Measurements from ENCODE around the gene CARNS1.

Gene CARNS1, protein sequence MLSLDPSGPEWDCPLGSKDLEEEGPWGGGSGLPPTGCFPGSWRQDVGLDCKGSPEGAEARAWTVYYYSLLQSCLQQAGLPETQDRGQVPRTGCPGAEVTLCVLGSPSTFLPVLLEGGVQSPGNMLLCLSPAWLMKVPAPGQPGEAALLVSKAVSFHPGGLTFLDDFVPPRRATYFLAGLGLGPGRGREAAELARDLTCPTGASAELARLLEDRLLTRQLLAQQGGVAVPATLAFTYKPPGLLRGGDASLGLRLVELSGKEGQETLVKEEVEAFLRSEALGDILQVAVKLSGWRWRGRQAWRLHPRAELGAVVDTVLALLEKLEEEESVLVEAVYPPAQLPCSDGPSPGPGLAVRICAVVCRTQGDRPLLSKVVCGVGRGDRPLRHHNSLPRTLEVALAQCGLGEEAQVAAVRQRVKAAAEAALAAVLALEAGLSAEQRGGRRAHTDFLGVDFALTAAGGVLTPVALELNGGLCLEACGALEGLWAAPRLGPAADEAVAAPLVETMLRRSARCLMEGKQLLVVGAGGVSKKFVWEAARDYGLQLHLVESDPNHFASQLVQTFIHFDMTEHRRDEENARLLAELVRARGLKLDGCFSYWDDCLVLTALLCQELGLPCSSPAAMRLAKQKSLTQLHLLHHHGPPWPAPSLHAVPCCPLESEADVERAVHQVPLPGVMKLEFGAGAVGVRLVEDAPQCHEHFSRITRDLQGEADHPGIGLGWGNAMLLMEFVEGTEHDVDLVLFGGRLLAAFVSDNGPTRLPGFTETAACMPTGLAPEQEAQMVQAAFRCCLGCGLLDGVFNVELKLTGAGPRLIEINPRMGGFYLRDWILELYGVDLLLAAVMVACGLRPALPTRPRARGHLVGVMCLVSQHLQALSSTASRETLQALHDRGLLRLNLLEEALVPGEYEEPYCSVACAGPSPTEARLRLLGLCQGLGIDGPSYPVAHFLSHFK

DNA sequence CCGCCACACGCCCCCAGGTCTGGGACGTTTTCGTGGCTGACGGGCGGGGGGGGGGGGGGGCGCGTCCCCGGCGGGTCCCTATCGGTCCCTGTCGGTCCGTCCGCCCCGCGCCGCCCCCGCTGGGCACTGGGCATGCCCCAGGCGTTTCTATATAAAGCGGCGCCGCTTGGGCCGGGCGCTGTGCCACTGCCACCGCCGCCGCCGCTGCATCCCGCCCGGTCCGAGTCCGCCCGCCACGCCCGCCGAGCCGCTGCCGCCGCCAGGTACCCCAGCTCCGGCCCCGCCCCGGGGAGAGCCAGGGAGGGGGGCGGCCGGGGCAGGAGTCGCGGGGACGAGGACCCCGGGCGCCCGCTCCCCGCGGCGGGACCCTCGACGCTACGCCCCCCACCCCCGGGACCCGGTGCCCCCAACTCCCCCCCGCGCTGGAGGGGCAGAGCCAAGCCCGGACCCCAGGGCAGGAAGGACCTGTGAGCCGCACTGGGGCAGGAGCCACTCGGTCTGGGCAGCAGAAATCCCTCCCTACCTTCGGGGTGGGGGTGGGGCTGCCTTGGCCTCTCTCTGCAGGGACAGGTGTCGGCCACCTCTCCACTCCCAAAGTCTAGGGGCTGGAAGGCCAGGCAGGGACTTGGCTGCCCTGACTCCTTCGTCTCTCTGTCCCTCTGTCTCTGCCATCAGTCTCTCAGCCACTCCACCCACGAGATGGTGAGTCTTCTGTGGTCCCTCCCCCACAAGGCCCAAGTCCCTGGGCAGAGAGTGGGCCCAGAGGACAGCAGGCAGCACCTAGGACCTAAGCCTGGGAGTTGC, at the start of gene CARNS1:
Gene CARNS1, plus strand, starts transcription at position 178 of the 804 bp plus-strand sequence. Its CDS starts 522 bp downstream, at position 700.
- no peak for DNase-seq (ENCODE audit: low spot score)

DNA sequence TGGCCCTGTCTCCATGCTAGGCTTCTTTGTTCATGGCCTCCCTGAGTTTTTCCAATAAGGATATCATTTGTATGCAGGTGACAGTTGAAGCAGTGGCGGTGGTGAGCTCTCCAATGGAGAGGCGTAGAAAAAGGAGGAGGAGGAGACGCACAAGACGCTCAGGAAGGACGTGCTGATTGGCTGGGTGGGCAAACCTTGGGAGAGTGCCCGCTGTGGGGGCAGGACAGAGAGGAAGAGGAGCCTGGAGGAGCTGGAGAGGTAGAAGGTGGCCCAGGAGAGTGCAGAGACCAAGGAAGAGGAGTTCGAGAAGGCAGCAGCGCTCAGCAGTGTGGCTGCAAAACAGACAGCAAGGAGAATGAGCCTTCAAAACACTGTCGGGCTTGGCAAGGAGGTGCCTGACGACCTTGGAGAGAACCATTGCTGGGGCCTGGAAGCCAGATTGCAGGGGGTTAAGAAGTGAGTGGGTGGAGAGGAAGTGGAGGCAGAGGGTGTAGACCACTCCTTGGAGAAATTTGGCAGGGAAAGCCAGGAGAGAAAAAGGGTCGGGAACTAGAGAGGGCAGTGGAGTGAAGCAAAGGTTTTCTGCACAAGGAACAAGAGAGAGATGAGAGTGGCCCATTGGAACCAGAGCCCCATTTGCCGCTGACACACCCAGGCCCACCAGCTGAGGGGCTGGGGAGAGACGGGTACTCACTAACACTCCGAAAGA, 49.6 kb upstream of the CARNS1 start:
- DNase-seq (ENCODE audit: low spot score): no peak

DNA sequence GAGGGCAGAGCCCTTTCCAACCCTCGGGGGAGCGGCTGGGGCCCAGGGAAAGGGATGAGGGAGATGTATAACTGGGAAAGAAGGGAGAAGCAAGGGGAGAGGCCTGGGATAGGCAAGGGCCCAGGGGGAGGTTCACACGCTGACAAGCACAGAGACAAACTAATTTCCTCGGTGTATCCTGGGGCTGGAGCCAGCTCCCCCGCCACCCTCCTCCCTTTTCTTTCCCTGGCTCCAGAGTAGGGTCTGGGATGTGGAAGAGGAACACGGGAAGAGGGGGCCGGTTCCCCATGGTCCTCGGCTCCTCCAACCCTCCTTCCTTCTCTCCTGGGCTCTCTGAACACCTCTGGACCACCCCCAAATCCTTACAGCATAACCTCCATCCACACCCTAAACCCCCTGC, 48.9 kb upstream of the CARNS1 start:
- DNase-seq (ENCODE audit: low spot score): no peak

DNA sequence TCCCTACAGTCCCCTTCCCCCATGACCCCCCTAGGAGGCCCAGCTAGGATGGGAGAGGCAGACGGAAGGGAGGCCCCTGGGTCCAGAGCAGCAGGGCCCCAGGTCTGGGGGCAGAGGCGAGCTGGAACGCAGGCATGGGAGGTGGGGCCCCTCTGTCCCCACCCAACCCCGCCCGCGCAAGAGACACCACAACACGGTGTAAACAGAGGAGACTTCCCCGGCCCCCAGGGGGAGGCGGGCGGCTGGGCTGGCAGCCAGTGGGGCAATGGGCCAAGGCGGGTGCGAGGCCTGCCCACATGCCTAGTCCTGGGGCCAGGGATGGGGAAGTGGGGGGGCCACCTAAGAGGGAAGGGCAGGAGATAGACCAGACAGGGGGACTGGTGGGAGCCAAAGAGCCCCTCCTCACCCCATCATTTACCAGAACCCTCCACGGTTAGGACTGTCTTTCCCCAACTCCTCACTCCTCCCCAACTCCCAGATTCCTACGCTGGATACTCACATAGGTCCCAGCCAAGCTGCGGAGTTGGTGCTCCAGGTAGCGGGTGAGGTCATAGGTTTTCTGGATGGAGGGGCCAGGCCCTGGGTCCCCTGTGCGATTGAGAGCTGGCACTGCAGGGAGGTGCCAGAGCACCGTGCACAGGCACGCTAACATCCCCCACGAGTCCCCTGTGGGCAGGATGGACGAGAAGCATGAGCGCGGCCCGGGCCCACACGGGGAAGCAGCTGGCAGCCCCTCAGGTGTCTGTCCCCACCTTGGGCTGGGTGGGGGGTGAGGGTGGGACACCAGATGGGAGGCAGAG, 48.3 kb upstream of the CARNS1 start:
- no peak for DNase-seq (ENCODE audit: low spot score)

DNA sequence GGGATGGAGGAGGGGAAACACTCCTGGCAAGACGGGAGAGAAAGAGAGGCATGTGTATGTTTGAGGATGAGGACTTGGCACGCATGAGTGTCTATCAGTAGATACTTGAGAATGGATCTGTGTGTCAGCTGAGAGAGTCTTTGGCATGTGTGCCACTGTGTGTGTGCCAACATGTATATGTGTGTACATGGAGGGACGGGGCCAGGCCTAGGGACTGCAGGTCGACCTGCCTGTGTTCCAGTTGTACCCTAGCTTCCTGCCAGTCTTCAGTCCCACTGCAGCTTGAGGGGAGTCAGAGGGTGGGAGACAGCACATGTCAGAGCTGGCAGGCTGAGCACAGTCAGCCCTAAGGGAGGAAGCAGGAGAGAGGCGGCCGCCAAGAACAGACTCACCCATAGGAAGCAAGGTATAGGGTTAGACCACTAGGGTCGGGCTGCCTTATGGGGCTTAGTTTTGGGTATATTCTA, 47.7 kb upstream of the CARNS1 start:
- DNase-seq (ENCODE audit: low spot score): no peak

DNA sequence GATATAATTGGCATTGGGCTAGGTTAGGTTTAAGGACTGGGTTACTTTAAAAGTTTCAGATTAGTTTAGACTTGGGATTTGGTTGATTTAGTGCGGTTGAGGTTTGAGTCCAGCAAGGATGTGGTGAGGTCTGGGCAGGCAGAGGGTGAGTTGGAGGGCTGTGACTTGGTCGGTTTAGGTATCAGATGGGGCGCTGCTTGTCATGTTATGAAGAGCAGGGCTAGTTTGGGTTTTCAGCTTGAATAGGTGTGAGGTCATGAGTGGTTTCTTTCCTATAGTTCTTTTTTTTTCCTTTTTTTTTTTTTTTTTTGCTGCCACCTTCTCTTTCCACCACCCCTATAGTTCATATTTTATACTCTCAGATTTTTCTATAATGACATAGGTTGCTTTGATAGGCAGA, 46.9 kb upstream of the CARNS1 start:
- DNase-seq (ENCODE audit: low spot score): no peak

DNA sequence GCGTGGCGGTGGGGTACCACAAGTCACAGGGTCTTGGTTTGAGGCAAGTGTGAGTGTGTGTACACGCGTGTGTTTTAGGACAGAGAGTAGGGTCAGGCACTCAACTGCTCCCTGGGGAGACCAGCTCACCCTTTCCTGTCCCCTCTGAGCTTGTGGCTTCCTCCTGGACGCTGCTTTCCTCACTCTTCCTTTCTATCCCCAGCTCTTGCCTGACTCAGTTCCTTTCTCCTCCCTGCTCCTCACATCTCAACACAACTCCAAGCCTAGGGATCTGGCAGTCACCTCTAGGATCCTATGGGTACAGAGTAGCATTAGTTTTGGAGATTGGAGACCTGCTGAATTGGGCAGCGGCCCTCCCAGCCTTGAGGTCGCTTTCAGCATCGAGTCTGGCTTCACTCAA, 46.2 kb upstream of the CARNS1 start:
- no peak for DNase-seq (ENCODE audit: low spot score)

DNA sequence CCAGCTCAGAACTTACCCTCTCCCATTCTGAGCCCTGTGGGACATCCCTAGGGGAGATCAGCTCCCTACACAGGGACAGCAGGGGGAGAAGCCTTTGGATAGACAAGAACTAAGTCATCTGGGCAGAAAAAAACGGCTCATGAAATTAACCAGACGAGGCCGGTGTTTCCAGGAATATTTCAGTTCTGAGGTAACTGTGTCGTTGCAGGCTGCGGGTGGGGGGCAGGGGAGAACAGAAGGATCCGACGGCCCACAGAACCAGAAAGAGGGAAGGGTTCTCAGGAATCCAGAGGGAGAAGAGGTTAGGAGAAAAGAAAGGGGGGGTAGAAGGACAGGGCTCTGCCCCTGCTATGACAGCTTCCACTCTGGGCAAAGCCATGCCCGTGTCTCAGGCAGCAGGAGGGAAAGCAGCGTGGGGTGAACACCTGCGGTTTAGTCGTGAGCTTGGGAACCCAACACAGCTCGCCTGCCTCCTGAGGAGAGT, 45.6 kb upstream of the CARNS1 start:
- DNase-seq (ENCODE audit: low spot score): no peak

DNA sequence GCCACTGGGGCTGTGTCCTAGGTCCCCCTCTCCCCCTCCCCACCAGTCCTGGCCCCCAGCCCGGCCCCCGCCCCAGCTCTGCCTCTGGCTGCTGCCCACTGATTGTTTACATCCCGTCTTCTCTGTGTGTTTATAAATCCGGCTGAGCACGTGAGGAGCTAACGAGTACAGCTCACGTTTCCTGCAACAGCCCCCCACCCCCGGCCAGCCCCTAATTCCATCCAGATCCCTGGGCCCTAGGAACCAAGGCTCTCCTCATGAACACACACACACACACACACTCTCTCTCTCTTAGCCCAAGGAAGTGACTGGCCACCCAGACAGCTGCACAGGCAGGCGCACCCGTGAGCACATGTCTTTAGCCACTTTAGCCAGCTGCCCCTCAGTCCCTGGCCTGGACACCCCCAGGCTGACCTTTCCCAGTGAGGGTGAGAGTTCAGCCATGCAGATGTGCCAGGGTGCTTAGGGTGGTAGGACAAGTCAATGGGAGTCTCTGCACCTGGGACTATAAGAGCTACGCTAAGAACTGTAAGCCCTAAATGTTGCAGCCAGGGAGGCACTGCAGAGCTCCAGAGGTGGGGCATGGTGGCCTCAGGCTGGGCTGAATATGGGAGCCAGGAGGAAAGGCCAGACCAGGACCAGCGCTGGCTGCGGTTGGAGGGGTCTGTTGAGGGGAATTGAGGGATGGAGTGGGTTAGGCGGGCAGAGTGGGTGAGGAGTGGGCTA, 45.0 kb upstream of the CARNS1 start:
- DNase-seq (ENCODE audit: low spot score): no peak

DNA sequence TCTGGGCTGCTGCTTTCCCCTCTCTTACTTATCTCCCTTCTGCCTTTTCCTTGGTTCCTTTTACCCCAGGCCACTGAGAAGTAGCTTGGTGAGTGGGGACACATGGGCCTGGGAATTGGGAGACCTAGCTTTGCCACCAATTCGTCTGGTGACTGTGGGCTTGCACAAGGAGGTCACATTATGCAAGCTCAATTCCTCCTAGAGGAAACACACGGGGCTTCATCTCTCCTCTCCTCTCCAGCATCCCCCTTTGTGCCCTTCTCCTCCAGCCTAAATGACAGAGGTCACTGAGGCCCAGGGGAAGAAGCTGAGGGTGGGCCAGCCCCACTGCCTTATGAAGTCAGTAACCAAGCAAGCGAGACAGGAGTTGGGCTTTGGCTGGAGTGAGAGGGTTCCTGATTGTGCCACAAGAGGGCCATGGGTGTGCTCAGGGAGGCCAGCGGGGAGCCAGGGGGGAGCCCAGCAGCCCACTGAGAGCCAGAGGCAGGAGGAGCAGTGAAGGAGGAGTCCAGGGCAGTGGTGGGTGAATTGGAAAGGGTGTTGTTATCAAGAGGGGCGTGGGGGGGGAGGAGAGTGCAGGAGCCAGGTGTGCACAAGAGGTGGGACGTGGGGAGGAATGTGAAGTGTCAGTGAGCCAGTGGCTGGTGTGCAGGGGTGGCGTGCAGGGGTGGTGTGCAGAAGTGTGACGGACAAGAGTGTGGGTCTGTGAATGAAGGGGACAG, 44.1 kb upstream of the CARNS1 start:
- DNase-seq (ENCODE audit: low spot score): peak; percentile 35

DNA sequence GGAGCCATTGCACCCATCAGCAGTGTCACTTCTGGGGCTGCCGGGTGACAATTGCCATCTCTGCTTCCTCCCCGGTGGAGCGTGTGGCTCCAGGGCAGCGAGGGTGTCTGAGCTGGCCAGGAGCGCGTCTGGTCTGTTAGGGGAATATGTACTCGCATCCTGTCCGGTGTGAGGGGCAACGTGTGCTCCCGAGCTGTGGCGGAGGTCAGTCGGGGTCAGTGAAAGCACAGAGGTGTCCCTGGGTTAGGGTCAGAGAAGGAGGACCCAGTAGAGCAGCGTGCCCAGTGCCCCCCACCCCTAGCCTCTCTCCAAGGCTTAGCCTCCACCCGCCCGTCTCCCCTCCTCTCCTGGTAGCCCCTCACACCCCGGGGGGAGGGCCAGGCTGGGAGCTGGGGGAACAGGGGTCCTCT, 43.6 kb upstream of the CARNS1 start:
- DNase-seq (ENCODE audit: low spot score): no peak

DNA sequence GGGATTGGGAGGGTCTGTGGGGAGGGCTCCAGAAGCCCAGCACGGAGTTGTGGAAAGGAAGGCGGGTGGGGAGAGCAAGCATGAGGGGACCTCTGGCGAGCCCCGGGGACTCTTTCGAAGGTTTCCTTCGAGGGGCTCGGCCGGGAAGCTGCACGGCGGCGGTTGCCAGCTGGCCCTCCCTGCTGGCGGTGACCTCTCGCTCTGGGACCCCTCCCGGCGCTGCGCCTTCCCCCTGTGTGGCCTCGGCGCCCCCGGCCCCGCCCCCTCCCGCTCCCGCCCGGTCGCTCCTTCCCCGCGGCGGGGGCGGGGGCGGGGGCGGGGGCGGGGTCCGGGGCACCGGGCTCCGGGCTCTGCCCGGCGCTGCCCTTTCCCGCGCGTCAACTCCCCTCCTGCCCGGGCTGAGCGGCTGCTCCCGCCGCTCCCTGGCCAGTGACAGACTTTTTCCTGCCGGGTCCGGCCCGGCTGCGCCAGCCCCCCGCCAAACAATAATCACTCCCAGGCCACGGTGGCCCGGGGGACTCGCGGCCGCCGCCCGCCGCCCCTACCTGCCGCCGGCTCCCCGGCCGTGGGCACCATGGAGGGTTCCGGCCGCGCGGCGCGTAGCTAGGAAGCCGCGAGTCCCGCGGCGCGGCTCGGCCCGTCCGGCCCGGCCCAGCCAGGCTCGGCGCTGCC, 43.0 kb upstream of the CARNS1 start:
- DNase-seq (ENCODE audit: low spot score): no peak

DNA sequence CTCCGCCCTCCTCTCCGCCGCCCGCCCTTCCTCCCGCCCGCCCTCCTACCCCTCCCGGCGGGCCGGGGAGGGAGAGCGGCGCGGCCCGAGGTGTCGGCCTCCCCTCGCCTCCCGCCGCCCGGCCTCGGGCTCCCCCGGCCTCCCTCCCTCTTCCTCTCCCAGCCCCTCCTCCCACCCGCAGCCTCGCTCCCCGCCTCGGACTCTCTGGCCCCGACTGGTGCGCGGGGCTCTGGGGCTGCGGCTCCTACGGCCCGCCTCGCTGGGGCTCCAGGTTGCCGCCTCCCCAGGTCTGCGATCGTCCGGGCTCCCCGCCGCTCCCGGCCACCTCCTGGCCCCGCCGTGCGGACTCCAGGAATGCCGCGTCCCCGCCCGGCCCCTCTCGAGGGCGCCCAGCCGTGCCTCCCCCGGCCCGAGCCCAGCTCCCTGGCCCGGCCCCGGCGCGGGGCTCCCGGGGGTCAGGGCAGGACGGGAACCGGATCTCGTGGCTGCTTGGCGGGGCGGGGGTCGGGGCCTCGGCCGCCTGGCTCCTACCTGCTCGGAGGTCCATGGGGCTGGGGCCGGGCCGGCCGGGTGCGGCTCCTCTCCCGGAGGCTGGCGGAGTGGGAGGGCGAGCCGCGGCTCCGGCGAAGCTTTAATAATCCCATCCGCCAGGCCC, 42.4 kb upstream of the CARNS1 start, which contains the start of gene CLCF1:
Gene CLCF1, minus strand, starts transcription at position 606 of the 655 bp plus-strand sequence. Its CDS starts 59 bp downstream, at position 547.
- no peak for DNase-seq (ENCODE audit: low spot score)

DNA sequence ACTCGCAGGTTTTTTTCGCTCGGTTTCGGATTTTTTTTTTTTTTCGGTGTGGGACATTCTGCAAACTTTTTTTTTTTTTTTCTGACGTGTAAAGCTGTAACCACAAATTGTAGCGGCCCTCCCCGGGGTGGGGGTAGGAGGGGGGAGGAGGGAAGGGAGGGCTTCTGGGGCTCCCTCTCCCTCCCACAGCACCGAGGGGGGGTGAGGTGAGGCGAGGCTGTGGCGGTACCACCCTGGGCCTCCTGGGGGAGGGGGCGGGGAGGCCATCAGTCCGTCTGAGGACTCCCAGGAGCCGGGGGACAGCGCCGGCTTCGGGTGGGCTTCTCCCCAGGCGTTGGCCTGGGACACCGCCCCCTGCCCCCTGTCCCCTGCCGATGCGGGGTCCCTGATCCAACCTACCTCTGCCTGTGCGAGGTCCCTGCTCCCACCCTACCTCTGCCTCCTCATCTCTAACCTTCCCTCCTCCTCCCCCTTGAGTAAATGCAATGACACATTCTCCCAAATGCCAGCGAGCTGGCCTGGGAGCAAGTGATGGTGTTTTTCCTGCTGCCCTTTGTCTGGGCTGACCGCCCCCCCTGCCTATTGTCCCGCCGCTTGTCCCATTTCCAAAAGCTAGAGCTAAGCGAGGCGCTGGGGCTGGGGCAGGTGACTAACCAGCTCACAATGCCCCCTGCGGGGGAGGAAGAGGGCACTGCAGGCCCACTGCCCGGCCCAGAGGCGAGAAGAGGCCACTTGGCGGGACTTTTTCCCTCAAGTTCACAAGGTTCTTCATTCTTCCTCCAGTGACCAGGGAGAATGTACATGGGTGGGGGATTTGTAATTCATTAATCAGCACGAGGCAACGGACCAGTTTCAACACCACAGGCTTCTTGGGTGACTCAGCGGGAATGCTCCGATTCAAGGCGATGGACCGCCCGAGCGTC, 41.6 kb upstream of the CARNS1 start:
- peak; percentile 85 for DNase-seq (ENCODE audit: low spot score)

DNA sequence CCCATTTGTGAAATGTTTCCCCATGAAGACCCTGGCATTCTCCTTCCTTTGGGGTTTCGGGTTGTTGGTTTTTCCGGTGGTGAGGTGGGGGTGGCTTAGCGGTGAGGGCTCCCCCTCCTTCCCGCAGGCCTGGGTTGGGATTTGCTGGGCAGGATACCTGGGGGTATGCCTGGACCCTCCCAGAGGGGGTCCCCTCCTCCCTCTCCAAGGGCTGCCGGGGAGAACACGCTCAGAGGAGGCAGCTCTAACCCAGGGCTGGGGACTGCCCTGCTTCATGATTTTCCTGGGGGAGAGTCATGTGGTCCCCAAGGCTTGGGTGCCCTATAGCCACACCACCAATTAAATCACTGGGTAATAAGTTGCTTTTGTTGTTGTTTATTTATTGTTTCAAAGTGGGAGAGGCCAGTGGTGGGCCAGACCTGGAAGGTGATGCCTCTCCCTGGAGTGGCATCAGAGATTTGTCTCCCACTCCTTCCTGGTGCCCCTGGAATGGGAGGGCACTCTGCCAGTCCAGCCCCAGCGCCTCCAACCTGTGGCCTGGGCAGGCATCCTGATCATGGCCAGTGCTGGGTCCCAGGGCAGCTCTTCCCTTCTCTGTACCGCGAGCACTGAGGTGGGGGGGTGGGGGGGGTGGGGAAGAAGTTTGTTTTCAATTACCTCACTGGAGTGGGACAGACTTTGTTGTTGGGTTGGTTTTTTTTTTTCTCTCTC, 40.8 kb upstream of the CARNS1 start:
- DNase-seq (ENCODE audit: low spot score): no peak

Measured in CD4-positive, alpha-beta T cell treated with Interleukin-15 for 4 hours (primary cell).